Measurements from ENCODE around the gene POP7.

DNA sequence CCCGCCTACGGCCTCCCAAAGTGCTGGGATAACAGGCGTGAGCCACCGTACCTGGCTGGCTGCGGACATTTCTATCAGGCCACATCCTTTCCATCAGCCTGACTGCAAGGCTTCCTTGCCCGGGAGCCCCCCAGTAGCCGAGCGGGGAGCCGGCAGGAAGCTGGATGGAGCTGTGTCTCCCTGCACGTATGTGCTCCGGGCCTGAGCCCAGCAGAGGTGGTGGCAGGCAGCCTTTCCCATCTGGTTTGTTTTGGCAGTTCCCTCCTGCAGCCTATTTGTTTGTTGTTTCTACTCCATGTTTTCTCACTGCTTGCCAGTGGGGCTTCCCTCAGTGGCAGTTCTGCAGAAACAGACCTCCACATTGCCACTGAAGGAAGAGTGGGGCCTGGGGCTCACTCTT lies 5.4 kb downstream of the POP7 start:
- TF ChIP-seq, protein P1, sequence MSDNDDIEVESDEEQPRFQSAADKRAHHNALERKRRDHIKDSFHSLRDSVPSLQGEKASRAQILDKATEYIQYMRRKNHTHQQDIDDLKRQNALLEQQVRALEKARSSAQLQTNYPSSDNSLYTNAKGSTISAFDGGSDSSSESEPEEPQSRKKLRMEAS (CRISPR knock-in tag; IDR thresholded peaks at IDR 0.05), result no peak
- TF ChIP-seq FOXK1 (CRISPR knock-in tag; IDR thresholded peaks at IDR 0.05) (no peak), MXD4 (CRISPR knock-in tag; IDR thresholded peaks at IDR 0.05; ENCODE audit: borderline replicate concordance) (no peak), MYBL2 (CRISPR knock-in tag; IDR thresholded peaks at IDR 0.05) (no peak), ZBTB21 (CRISPR knock-in tag; IDR thresholded peaks at IDR 0.05; ENCODE audit: borderline replicate concordance) (no peak), NFYB (CRISPR knock-in tag; conservative IDR thresholded peaks at IDR 0.05; ENCODE audit: low read depth) (no peak)
- TF ChIP-seq, protein P2, sequence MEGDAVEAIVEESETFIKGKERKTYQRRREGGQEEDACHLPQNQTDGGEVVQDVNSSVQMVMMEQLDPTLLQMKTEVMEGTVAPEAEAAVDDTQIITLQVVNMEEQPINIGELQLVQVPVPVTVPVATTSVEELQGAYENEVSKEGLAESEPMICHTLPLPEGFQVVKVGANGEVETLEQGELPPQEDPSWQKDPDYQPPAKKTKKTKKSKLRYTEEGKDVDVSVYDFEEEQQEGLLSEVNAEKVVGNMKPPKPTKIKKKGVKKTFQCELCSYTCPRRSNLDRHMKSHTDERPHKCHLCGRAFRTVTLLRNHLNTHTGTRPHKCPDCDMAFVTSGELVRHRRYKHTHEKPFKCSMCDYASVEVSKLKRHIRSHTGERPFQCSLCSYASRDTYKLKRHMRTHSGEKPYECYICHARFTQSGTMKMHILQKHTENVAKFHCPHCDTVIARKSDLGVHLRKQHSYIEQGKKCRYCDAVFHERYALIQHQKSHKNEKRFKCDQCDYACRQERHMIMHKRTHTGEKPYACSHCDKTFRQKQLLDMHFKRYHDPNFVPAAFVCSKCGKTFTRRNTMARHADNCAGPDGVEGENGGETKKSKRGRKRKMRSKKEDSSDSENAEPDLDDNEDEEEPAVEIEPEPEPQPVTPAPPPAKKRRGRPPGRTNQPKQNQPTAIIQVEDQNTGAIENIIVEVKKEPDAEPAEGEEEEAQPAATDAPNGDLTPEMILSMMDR (IDR thresholded peaks at IDR 0.05), result no peak
- TF ChIP-seq, protein P3, sequence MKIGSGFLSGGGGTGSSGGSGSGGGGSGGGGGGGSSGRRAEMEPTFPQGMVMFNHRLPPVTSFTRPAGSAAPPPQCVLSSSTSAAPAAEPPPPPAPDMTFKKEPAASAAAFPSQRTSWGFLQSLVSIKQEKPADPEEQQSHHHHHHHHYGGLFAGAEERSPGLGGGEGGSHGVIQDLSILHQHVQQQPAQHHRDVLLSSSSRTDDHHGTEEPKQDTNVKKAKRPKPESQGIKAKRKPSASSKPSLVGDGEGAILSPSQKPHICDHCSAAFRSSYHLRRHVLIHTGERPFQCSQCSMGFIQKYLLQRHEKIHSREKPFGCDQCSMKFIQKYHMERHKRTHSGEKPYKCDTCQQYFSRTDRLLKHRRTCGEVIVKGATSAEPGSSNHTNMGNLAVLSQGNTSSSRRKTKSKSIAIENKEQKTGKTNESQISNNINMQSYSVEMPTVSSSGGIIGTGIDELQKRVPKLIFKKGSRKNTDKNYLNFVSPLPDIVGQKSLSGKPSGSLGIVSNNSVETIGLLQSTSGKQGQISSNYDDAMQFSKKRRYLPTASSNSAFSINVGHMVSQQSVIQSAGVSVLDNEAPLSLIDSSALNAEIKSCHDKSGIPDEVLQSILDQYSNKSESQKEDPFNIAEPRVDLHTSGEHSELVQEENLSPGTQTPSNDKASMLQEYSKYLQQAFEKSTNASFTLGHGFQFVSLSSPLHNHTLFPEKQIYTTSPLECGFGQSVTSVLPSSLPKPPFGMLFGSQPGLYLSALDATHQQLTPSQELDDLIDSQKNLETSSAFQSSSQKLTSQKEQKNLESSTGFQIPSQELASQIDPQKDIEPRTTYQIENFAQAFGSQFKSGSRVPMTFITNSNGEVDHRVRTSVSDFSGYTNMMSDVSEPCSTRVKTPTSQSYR (CRISPR knock-in tag; IDR thresholded peaks at IDR 0.05), result no peak
- TF ChIP-seq, protein P4, sequence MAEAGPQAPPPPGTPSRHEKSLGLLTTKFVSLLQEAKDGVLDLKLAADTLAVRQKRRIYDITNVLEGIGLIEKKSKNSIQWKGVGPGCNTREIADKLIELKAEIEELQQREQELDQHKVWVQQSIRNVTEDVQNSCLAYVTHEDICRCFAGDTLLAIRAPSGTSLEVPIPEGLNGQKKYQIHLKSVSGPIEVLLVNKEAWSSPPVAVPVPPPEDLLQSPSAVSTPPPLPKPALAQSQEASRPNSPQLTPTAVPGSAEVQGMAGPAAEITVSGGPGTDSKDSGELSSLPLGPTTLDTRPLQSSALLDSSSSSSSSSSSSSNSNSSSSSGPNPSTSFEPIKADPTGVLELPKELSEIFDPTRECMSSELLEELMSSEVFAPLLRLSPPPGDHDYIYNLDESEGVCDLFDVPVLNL (CRISPR knock-in tag; IDR thresholded peaks at IDR 0.05; ENCODE audit: borderline replicate concordance, low read depth), result no peak
- TF ChIP-seq, protein P5, sequence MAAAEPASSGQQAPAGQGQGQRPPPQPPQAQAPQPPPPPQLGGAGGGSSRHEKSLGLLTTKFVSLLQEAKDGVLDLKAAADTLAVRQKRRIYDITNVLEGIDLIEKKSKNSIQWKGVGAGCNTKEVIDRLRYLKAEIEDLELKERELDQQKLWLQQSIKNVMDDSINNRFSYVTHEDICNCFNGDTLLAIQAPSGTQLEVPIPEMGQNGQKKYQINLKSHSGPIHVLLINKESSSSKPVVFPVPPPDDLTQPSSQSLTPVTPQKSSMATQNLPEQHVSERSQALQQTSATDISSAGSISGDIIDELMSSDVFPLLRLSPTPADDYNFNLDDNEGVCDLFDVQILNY (CRISPR knock-in tag; IDR thresholded peaks at IDR 0.05), result no peak
- TF ChIP-seq, protein P6, sequence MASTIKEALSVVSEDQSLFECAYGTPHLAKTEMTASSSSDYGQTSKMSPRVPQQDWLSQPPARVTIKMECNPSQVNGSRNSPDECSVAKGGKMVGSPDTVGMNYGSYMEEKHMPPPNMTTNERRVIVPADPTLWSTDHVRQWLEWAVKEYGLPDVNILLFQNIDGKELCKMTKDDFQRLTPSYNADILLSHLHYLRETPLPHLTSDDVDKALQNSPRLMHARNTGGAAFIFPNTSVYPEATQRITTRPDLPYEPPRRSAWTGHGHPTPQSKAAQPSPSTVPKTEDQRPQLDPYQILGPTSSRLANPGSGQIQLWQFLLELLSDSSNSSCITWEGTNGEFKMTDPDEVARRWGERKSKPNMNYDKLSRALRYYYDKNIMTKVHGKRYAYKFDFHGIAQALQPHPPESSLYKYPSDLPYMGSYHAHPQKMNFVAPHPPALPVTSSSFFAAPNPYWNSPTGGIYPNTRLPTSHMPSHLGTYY (CRISPR knock-in tag; IDR thresholded peaks at IDR 0.05), result no peak
- TF ChIP-seq, protein P7, sequence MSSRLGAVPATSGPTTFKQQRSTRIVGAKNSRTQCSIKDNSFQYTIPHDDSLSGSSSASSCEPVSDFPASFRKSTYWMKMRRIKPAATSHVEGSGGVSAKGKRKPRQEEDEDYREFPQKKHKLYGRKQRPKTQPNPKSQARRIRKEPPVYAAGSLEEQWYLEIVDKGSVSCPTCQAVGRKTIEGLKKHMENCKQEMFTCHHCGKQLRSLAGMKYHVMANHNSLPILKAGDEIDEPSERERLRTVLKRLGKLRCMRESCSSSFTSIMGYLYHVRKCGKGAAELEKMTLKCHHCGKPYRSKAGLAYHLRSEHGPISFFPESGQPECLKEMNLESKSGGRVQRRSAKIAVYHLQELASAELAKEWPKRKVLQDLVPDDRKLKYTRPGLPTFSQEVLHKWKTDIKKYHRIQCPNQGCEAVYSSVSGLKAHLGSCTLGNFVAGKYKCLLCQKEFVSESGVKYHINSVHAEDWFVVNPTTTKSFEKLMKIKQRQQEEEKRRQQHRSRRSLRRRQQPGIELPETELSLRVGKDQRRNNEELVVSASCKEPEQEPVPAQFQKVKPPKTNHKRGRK (CRISPR knock-in tag; IDR thresholded peaks at IDR 0.05; ENCODE audit: borderline replicate concordance), result no peak
- TF ChIP-seq, protein P8, sequence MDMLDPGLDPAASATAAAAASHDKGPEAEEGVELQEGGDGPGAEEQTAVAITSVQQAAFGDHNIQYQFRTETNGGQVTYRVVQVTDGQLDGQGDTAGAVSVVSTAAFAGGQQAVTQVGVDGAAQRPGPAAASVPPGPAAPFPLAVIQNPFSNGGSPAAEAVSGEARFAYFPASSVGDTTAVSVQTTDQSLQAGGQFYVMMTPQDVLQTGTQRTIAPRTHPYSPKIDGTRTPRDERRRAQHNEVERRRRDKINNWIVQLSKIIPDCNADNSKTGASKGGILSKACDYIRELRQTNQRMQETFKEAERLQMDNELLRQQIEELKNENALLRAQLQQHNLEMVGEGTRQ (CRISPR knock-in tag; IDR thresholded peaks at IDR 0.05), result no peak

Measured in WTC11 (cell line).